HCT116 (cell line): ENCODE data around the gene EYA2. TPM values are rescaled to one million over a fixed set of nuclear protein-coding genes. Genes with fewer than 3 reads are reported as not detected.

Experiments
- ATAC-seq: fragments of 200-7000 bp; cut with Tn5 transposase; 2 replicates; pipeline ENCODE4 v1.9.1; 2020; ENCODE audit warnings: mild to moderate bottlenecking, moderate library complexity
- BruUV-seq: library from RNA; stranded (reverse); fragments of 400-500 nt; replicated peaks from 2 replicates; lab custom pipeline; 2021; lab: Mats Ljungman, UMichigan
- CTCF ChIA-PET: fragments of 300-600 bp; sonication (Branson Sonifier 250); formaldehyde crosslinking; loops from one replicate; lab custom pipeline; 2021; ENCODE audit warnings: antibody characterized with exemption; lab: Charles Lee
- POLR2A ChIA-PET: fragments of 300-600, 350-600 bp; sonication (Branson Sonifier 250); formaldehyde crosslinking; loops from one replicate; lab custom pipeline; 2021; ENCODE audit warnings: antibody characterized with exemption; lab: Charles Lee
- RAD21 ChIA-PET, 2 experiments: fragments of 300-600 bp; sonication (Branson Sonifier 250); formaldehyde crosslinking; loops; one replicate each; lab custom pipeline; 2023; ENCODE audit warnings: low total read pairs in 2 of 2; ENCODE audit not compliant: uncharacterized antibody in 2 of 2, unreplicated experiment in 2 of 2, low non-redundant PET in 1 of 2; lab: Charles Lee
- DNase-seq: peaks from one replicate; pipeline ENCODE4 v3.0.0-alpha.2; 2010; ENCODE audit warnings: low read depth, low spot score
- H2AFZ ChIP-seq: fragments of 200-600 bp; shearing (Covaris generic), sonication (generic); 2 replicates; pipeline ENCODE4 v1.6.1; 2017; ENCODE audit warnings: low read depth, mixed run types, mixed read lengths, antibody characterized with exemption, low read length; ENCODE audit not compliant: poor library complexity, severe bottlenecking
- H3K27ac ChIP-seq: 2 replicates; pipeline ENCODE4 v1.5.1; 2012; ENCODE audit warnings: low read depth, low read length
- H3K27me3 ChIP-seq: fragments of 200-600 bp; sonication (generic); 2 replicates; pipeline ENCODE4 v1.6.1; 2016; ENCODE audit warnings: mixed run types, low read length, mixed read lengths; ENCODE audit not compliant: insufficient read depth
- H3K36me3 ChIP-seq, 2 experiments: fragments of 200-500 bp in 1 of 2; fragments of 200-600 bp in 1 of 2; sonication (Bioruptor generic) in 1 of 2; sonication (generic) in 1 of 2; 2 replicates each; pipeline versions ENCODE4 v1.5.1 to v1.6.1; 2014 to 2016; ENCODE audit warnings: low read length in 2 of 2, inconsistent platforms in 1 of 2, mixed read lengths in 1 of 2, mixed run types in 1 of 2; ENCODE audit not compliant: insufficient read depth in 2 of 2, control insufficient read depth in 1 of 2
- H3K4me1 ChIP-seq, 2 experiments: fragments of 200-600 bp in 1 of 2; sonication (generic) in 1 of 2; 2 replicates each; pipeline versions ENCODE4 v1.5.1 to v1.6.1; 2012 to 2017; ENCODE audit warnings: low read length in 2 of 2, inconsistent platforms in 1 of 2, mild to moderate bottlenecking in 1 of 2, mixed read lengths in 1 of 2, mixed run types in 1 of 2, moderate library complexity in 1 of 2; ENCODE audit not compliant: insufficient read depth in 2 of 2, control insufficient read depth in 1 of 2
- H3K4me2 ChIP-seq: fragments of 200-600 bp; sonication (generic); 2 replicates; pipeline ENCODE4 v1.6.1; 2017; ENCODE audit warnings: mixed run types, low read length, mixed read lengths
- H3K4me3 ChIP-seq, 2 experiments: fragments of 200-600 bp in 1 of 2; sonication (generic) in 1 of 2; replicated peaks in 1 of 2; 2 replicates each; pipeline ENCODE4 v1.5.1; 2011 to 2016; ENCODE audit warnings: low read length in 2 of 2, control low read depth in 1 of 2, low read depth in 1 of 2, mild to moderate bottlenecking in 1 of 2, mixed read lengths in 1 of 2, mixed run types in 1 of 2
- H3K79me2 ChIP-seq: fragments of 200-600 bp; sonication (generic); 2 replicates; pipeline ENCODE4 v1.6.1; 2017; ENCODE audit warnings: mild to moderate bottlenecking, mixed run types, low read length, moderate library complexity, mixed read lengths; ENCODE audit not compliant: insufficient read depth
- H3K9ac ChIP-seq: fragments of 200-600 bp; sonication (generic); 2 replicates; pipeline ENCODE4 v1.6.1; 2016; ENCODE audit warnings: low read length, mixed read lengths
- H3K9me2 ChIP-seq: fragments of 200-600 bp; sonication (generic), shearing (Covaris generic); 2 replicates; pipeline ENCODE4 v1.6.1; 2017; ENCODE audit warnings: mixed run types, mild to moderate bottlenecking, moderate library complexity; ENCODE audit not compliant: insufficient read depth
- H3K9me3 ChIP-seq, 2 experiments: fragments of 200-500 bp in 1 of 2; fragments of 200-600 bp in 1 of 2; sonication (Bioruptor generic) in 1 of 2; sonication (generic) in 1 of 2; 2 replicates each; pipeline ENCODE4 v1.6.1; 2014 to 2017; ENCODE audit warnings: low read length in 2 of 2, mixed read lengths in 2 of 2, inconsistent platforms in 1 of 2, low read depth in 1 of 2, mild to moderate bottlenecking in 1 of 2, mixed run types in 1 of 2, moderate library complexity in 1 of 2; ENCODE audit not compliant: control insufficient read depth in 1 of 2, insufficient read depth in 1 of 2
- H4K20me1 ChIP-seq: fragments of 200-600 bp; sonication (generic), shearing (Covaris generic); 2 replicates; pipeline ENCODE4 v1.6.1; 2017; ENCODE audit warnings: mixed run types, mild to moderate bottlenecking, moderate library complexity; ENCODE audit not compliant: insufficient read depth
- CBX3 ChIP-seq: IDR thresholded peaks from 2 replicates; pipeline ENCODE4 v1.6.1; 2012; ENCODE audit warnings: low read depth
- CTCF ChIP-seq, 3 experiments: fragments of 200-600 bp in 1 of 3; sonication (generic) in 1 of 3; IDR thresholded peaks in 2 of 3; conservative IDR thresholded peaks in 1 of 3; 2 replicates each; pipeline ENCODE4 v1.5.1; 2012 to 2017; ENCODE audit warnings: low read depth in 2 of 3, low read length in 2 of 3, antibody characterized with exemption in 1 of 3, borderline replicate concordance in 1 of 3, control low read depth in 1 of 3, mild to moderate bottlenecking in 1 of 3, mixed read lengths in 1 of 3, mixed run types in 1 of 3, moderate library complexity in 1 of 3; ENCODE audit not compliant: insufficient read depth in 1 of 3
- FOSL1 ChIP-seq: IDR thresholded peaks from 2 replicates; pipeline ENCODE4 v1.6.1; 2012; ENCODE audit warnings: low read depth
- JUND ChIP-seq: IDR thresholded peaks from 2 replicates; pipeline ENCODE4 v1.6.1; 2012
- RAD21 ChIP-seq: IDR thresholded peaks from 2 replicates; pipeline ENCODE4 v1.6.1; 2012; ENCODE audit warnings: low read depth, mild to moderate bottlenecking
- SIN3A ChIP-seq: IDR thresholded peaks from 2 replicates; pipeline ENCODE4 v1.6.1; 2012; ENCODE audit warnings: low read depth
- SRF ChIP-seq: IDR thresholded peaks from 2 replicates; pipeline ENCODE4 v1.6.1; 2012; ENCODE audit warnings: low read depth
- TCF7L2 ChIP-seq: IDR thresholded peaks from 2 replicates; pipeline ENCODE4 v1.7.0; 2011; ENCODE audit warnings: borderline replicate concordance, inconsistent platforms; ENCODE audit not compliant: insufficient read depth, insufficient read length; ENCODE audit errors: extremely low read depth
- YY1 ChIP-seq: IDR thresholded peaks from 2 replicates; pipeline ENCODE4 v1.6.1; 2011; ENCODE audit warnings: low read length, low read depth, moderate library complexity, mild to moderate bottlenecking; ENCODE audit not compliant: insufficient replicate concordance; ENCODE audit errors: extremely low read depth
- intact Hi-C: fragments of 100-400 bp; cut with micrococcal nuclease; formaldehyde crosslinking; loops from 2 replicates; pipeline ENCODE4 v1.10.0; 2022
- total RNA-seq: library from RNA; stranded (reverse); gene quantifications from one replicate; pipeline ENCODE4 v1.2.1, GENCODE V29; 2021; ENCODE audit not compliant: unreplicated experiment
- TF ChIP-seq, protein P1 (sequence below): IDR thresholded peaks from 2 replicates; pipeline ENCODE4 v1.6.1; 2011; ENCODE audit warnings: mild to moderate bottlenecking, low read length, moderate library complexity; ENCODE audit not compliant: insufficient replicate concordance; ENCODE audit errors: extremely low read depth
- TF ChIP-seq, protein P2 (sequence below): IDR thresholded peaks from 2 replicates; pipeline ENCODE4 v1.6.1; 2012
- TF ChIP-seq, protein P3 (sequence below): IDR thresholded peaks from 2 replicates; pipeline ENCODE4 v1.6.1; 2012; ENCODE audit warnings: low read depth

The EYA2 gene
- total RNA-seq, 1 experiment from 2014 or later, result not detected

DNA sequence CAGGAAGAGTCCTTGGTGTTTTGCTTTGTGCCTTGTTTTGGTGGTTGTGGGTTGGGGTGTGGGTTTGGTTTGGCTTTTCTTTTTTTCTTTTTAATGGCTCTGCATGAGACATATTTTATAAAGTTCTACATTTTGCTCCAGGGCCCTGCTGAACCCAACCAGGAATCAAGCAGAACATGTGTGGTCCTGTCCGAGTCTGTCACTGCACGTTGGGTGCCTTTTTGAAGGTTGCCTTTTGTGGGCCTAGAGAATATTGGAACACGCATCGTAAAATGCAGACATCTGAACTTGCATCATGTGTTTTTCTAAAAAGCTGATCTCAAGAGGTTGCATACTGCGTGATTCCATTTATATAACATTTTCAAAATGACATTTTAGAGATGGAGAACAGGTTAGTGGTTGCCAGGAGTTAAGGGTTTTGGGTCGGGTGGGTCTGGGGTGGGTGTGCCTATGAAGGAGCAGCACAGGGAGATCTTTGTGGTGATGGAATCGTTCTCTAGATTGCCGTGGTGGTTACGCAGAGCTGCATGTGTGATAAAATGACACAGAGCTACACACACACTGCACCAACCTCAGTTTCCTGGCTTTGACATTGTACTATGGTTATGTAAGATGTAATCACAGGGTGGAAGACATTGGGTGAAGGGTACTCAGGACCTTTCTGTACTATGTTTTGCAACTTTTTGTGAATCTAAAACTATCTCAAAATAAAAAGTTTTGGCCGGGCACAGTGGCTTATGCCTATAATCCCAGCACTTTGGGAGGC lies 80.2 kb downstream of the EYA2 start:
- H3K36me3 ChIP-seq, result no peaks in the 10 kb centered on the region
- ChIA-PET POLR2A (no interaction called here), RAD21 (no interaction called here), CTCF (no interaction called here)
- no peak overlapping the region for H3K4me2 ChIP-seq
- no peak overlapping the region for H3K4me3 ChIP-seq
- no peak overlapping the region for H2AFZ ChIP-seq
- H3K9me3 ChIP-seq, result no peaks in the 10 kb centered on the region
- no TSS peak for BruUV-seq
- H3K79me2 ChIP-seq, result no peaks in the 10 kb centered on the region
- intact Hi-C loops, result no loop called here
- no peaks in the 10 kb centered on the region for H4K20me1 ChIP-seq
- peaks cover 0 to 4% of the 10 kb centered on the region in 2 experiments; a peak in 1 of 4 replicates for H3K4me1 ChIP-seq
- DNase-seq (no peak), ATAC-seq (no peak)
- H3K27me3 ChIP-seq, result no peaks in the 10 kb centered on the region
- no peaks in the 10 kb centered on the region for H3K9me2 ChIP-seq
- TF ChIP-seq YY1 (no peak), SRF (no peak), CTCF (IDR thresholded peaks at IDR 0.05 in 2 of 3, conservative IDR thresholded peaks at IDR 0.05 in 1 of 3; ENCODE audit: borderline replicate concordance in 1 of 3, insufficient read depth in 1 of 3, low read depth in 2 of 3, low read length in 2 of 3) (no peak), CBX3 (no peak), TCF7L2 (no peak), RAD21 (no peak), FOSL1 (no peak), JUND (no peak), SIN3A (no peak)
- TF ChIP-seq, protein P1, sequence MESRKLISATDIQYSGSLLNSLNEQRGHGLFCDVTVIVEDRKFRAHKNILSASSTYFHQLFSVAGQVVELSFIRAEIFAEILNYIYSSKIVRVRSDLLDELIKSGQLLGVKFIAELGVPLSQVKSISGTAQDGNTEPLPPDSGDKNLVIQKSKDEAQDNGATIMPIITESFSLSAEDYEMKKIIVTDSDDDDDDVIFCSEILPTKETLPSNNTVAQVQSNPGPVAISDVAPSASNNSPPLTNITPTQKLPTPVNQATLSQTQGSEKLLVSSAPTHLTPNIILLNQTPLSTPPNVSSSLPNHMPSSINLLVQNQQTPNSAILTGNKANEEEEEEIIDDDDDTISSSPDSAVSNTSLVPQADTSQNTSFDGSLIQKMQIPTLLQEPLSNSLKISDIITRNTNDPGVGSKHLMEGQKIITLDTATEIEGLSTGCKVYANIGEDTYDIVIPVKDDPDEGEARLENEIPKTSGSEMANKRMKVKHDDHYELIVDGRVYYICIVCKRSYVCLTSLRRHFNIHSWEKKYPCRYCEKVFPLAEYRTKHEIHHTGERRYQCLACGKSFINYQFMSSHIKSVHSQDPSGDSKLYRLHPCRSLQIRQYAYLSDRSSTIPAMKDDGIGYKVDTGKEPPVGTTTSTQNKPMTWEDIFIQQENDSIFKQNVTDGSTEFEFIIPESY, result no peak
- TF ChIP-seq, protein P2, sequence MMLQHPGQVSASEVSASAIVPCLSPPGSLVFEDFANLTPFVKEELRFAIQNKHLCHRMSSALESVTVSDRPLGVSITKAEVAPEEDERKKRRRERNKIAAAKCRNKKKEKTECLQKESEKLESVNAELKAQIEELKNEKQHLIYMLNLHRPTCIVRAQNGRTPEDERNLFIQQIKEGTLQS, result no peak
- TF ChIP-seq, protein P3, sequence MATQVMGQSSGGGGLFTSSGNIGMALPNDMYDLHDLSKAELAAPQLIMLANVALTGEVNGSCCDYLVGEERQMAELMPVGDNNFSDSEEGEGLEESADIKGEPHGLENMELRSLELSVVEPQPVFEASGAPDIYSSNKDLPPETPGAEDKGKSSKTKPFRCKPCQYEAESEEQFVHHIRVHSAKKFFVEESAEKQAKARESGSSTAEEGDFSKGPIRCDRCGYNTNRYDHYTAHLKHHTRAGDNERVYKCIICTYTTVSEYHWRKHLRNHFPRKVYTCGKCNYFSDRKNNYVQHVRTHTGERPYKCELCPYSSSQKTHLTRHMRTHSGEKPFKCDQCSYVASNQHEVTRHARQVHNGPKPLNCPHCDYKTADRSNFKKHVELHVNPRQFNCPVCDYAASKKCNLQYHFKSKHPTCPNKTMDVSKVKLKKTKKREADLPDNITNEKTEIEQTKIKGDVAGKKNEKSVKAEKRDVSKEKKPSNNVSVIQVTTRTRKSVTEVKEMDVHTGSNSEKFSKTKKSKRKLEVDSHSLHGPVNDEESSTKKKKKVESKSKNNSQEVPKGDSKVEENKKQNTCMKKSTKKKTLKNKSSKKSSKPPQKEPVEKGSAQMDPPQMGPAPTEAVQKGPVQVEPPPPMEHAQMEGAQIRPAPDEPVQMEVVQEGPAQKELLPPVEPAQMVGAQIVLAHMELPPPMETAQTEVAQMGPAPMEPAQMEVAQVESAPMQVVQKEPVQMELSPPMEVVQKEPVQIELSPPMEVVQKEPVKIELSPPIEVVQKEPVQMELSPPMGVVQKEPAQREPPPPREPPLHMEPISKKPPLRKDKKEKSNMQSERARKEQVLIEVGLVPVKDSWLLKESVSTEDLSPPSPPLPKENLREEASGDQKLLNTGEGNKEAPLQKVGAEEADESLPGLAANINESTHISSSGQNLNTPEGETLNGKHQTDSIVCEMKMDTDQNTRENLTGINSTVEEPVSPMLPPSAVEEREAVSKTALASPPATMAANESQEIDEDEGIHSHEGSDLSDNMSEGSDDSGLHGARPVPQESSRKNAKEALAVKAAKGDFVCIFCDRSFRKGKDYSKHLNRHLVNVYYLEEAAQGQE, result no peak
- no peak overlapping the region for H3K27ac ChIP-seq
- no peak overlapping the region for H3K9ac ChIP-seq
